Measurements from ENCODE around the gene DLGAP3. TPM values are rescaled to one million over a fixed set of nuclear protein-coding genes. Genes with fewer than 3 reads are reported as not detected.

DLGAP3 gene
- total and polyA plus RNA-seq, 2 donors (not counting 3 experiments of a cell fraction or from before 2014, with no cell fraction given): 0.04 to 0.20 TPM

GRCh38 chr1:34926894-34927293 is 2.6 kb downstream of the DLGAP3 start:
- H3K4me2 ChIP-seq (ENCODE audit: insufficient read depth, low read length): no peak overlapping the region
- no peaks in the 10 kb centered on the region for H3K36me3 ChIP-seq (ENCODE audit: control insufficient read depth in 2 of 2, extremely low read depth in 1 of 2, insufficient read depth in 2 of 2, low read length in 2 of 2)
- DNase-seq (ENCODE audit: low read depth, low spot score): no peak
- H3K4me1 ChIP-seq (ENCODE audit: control insufficient read depth, extremely low read depth, insufficient read depth, low read length): no peaks in the 10 kb centered on the region
- H4K20me1 ChIP-seq (replicated peaks; ENCODE audit: control insufficient read depth, extremely low read depth, insufficient read depth, low read length): no peaks in the 10 kb centered on the region
- no peak overlapping the region for H2AFZ ChIP-seq (ENCODE audit: low read depth, low read length)
- ChIA-PET POLR2A (no interaction called here), CTCF (no interaction called here)
- peaks cover 37 to 47% of the 10 kb centered on the region in 2 experiments for H3K27me3 ChIP-seq (ENCODE audit: control insufficient read depth in 2 of 2, insufficient read depth in 2 of 2, low read length in 2 of 2)
- FAIRE-seq: no peak
- intact Hi-C loops (cut with micrococcal nuclease): no loop called here
- dilution Hi-C loops (cut with MboI; ENCODE audit: extremely low pct_ligation_motif_present, low sequenced_read_pairs): no loop called here
- BruUV-seq (replicated peaks): no TSS peak
- no peak overlapping the region for H3K27ac ChIP-seq (ENCODE audit: insufficient read depth, low read depth, low read length)
- no peak overlapping the region for H3K4me3 ChIP-seq (replicated peaks in 1 of 3; ENCODE audit: insufficient read depth in 1 of 3, low read depth in 1 of 3, low read length in 3 of 3)
- no peaks in the 10 kb centered on the region for H3K9me3 ChIP-seq (replicated peaks; ENCODE audit: control insufficient read depth, insufficient read depth, low read length)
- no peaks in the 10 kb centered on the region for H3K9me1 ChIP-seq (replicated peaks; ENCODE audit: control insufficient read depth, extremely low read depth, insufficient read depth, low read length)
- H3K79me2 ChIP-seq (ENCODE audit: control insufficient read depth, insufficient read depth, low read length): no peaks in the 10 kb centered on the region
- no peak overlapping the region for H3K9ac ChIP-seq (replicated peaks; ENCODE audit: extremely low read depth, insufficient read depth, low read length)
- TF ChIP-seq GATA2 (IDR thresholded peaks at IDR 0.05; ENCODE audit: insufficient read depth, insufficient read length, low read depth, low read length): no peak
- TF ChIP-seq POLR2A (IDR thresholded peaks at IDR 0.05; ENCODE audit: low read depth, low read length): no peak
- no peak for TF ChIP-seq MAX (IDR thresholded peaks at IDR 0.05; ENCODE audit: insufficient read depth, insufficient read length)

GRCh38 chr1:34926156-34926555 is 3.3 kb downstream of the DLGAP3 start:
- no peak overlapping the region for H3K4me2 ChIP-seq (ENCODE audit: insufficient read depth, low read length)
- no peaks in the 10 kb centered on the region for H3K4me1 ChIP-seq (ENCODE audit: control insufficient read depth, extremely low read depth, insufficient read depth, low read length)
- no TSS peak for BruUV-seq (replicated peaks)
- POLR2A ChIA-PET: no interaction called here
- H3K79me2 ChIP-seq (ENCODE audit: control insufficient read depth, insufficient read depth, low read length): no peaks in the 10 kb centered on the region
- no peak for FAIRE-seq
- H3K27ac ChIP-seq (ENCODE audit: insufficient read depth, low read depth, low read length): no peak overlapping the region
- H2AFZ ChIP-seq (ENCODE audit: low read depth, low read length): no peak overlapping the region
- TF ChIP-seq JUN (IDR thresholded peaks at IDR 0.05; ENCODE audit: borderline replicate concordance, insufficient read depth, insufficient read length, low read depth) (no peak), GATA2 (IDR thresholded peaks at IDR 0.05; ENCODE audit: insufficient read depth, insufficient read length, low read depth, low read length) (no peak), CTCF (IDR thresholded peaks at IDR 0.05; ENCODE audit: extremely low read depth in 1 of 2, insufficient read depth in 1 of 2, low read depth in 1 of 2, low read length in 2 of 2) (no peak), POLR2A (IDR thresholded peaks at IDR 0.05; ENCODE audit: low read depth, low read length) (no peak), FOS (IDR thresholded peaks at IDR 0.05; ENCODE audit: borderline replicate concordance, insufficient read depth, low read length) (no peak), MYC (IDR thresholded peaks at IDR 0.05; ENCODE audit: low read depth, low read length) (no peak), MAX (IDR thresholded peaks at IDR 0.05; ENCODE audit: insufficient read depth, insufficient read length) (no peak), EZH2 (IDR thresholded peaks at IDR 0.05; ENCODE audit: borderline replicate concordance, low read depth, low read length, severe bottlenecking) (no peak)
- H3K9me1 ChIP-seq (replicated peaks; ENCODE audit: control insufficient read depth, extremely low read depth, insufficient read depth, low read length): no peaks in the 10 kb centered on the region
- H3K4me3 ChIP-seq (replicated peaks in 1 of 3; ENCODE audit: insufficient read depth in 1 of 3, low read depth in 1 of 3, low read length in 3 of 3): no peak overlapping the region
- peaks cover 37 to 39% of the 10 kb centered on the region in 2 experiments for H3K27me3 ChIP-seq (ENCODE audit: control insufficient read depth in 2 of 2, insufficient read depth in 2 of 2, low read length in 2 of 2)
- no peak for DNase-seq (ENCODE audit: low read depth, low spot score)
- intact Hi-C loops (cut with micrococcal nuclease): no loop called here
- H3K9me3 ChIP-seq (replicated peaks; ENCODE audit: control insufficient read depth, insufficient read depth, low read length): no peaks in the 10 kb centered on the region
- dilution Hi-C loops (cut with MboI; ENCODE audit: extremely low pct_ligation_motif_present, low sequenced_read_pairs): no loop called here
- CTCF ChIA-PET: interaction anchor here (0.6 kb wide), 1 partner anchor 1668 kb away, joined by 3 read pairs; no protein-coding TSS in a partner anchor
- H3K36me3 ChIP-seq (ENCODE audit: control insufficient read depth in 2 of 2, extremely low read depth in 1 of 2, insufficient read depth in 2 of 2, low read length in 2 of 2): no peaks in the 10 kb centered on the region
- no peaks in the 10 kb centered on the region for H4K20me1 ChIP-seq (replicated peaks; ENCODE audit: control insufficient read depth, extremely low read depth, insufficient read depth, low read length)
- H3K9ac ChIP-seq (replicated peaks; ENCODE audit: extremely low read depth, insufficient read depth, low read length): no peak overlapping the region
